OCI-LY7 (cell line): ENCODE measurements around the gene LEPR. TPM values are rescaled to one million over a fixed set of nuclear protein-coding genes. Genes with fewer than 3 reads are reported as not detected.

Experiments
- BruUV-seq: library from RNA; stranded (reverse); fragments of 400-500 nt; replicated peaks from 2 replicates; lab custom pipeline; 2021; lab: Mats Ljungman, UMichigan
- CTCF ChIA-PET: fragments of 300-600 bp; sonication (Branson Sonifier 250); formaldehyde crosslinking; loops from one replicate; lab custom pipeline; 2022; ENCODE audit warnings: antibody characterized with exemption; ENCODE audit not compliant: unreplicated experiment; lab: Charles Lee
- POLR2A ChIA-PET: fragments of 300-600 bp; sonication (Branson Sonifier 250); formaldehyde crosslinking; loops from one replicate; lab custom pipeline; 2022; ENCODE audit warnings: antibody characterized with exemption; lab: Charles Lee
- DNase-seq: peaks from one replicate; pipeline ENCODE4 v3.0.0-alpha.2; 2015; ENCODE audit warnings: low spot score
- H2AFZ ChIP-seq: fragments of 200-600 bp; sonication (generic), shearing (Covaris generic); 2 replicates; pipeline ENCODE4 v1.6.1; 2014; ENCODE audit warnings: mild to moderate bottlenecking, antibody characterized with exemption, low read length, moderate library complexity
- H3K27ac ChIP-seq: fragments of 200-600 bp; sonication (generic); 2 replicates; pipeline ENCODE4 v1.5.1; 2014; ENCODE audit warnings: mixed run types, low read depth, mild to moderate bottlenecking, moderate library complexity, low read length, inconsistent platforms; ENCODE audit not compliant: poor library complexity, severe bottlenecking
- H3K36me3 ChIP-seq: fragments of 200-600 bp; sonication (generic); 2 replicates; pipeline ENCODE4 v1.6.1; 2014; ENCODE audit warnings: mild to moderate bottlenecking, antibody characterized with exemption, low read length, moderate library complexity, mixed read lengths; ENCODE audit not compliant: insufficient read depth
- H3K4me1 ChIP-seq: fragments of 200-600 bp; sonication (generic); 2 replicates; pipeline ENCODE4 v1.5.1; 2014; ENCODE audit warnings: mild to moderate bottlenecking, low read length; ENCODE audit not compliant: insufficient read depth, poor library complexity, severe bottlenecking
- H3K4me2 ChIP-seq: fragments of 200-600 bp; sonication (generic); 2 replicates; pipeline ENCODE4 v1.6.1; 2014; ENCODE audit warnings: mild to moderate bottlenecking, low read length
- H3K4me3 ChIP-seq: fragments of 200-600 bp; sonication (generic); 2 replicates; pipeline ENCODE4 v1.5.1; 2014; ENCODE audit warnings: mild to moderate bottlenecking, low read depth, low read length; ENCODE audit not compliant: poor library complexity, severe bottlenecking
- H3K79me2 ChIP-seq: fragments of 200-600 bp; sonication (generic); 2 replicates; pipeline ENCODE4 v1.6.1; 2016; ENCODE audit warnings: low read depth, mild to moderate bottlenecking, low read length, moderate library complexity, mixed read lengths; ENCODE audit not compliant: insufficient read depth
- H3K9me2 ChIP-seq: fragments of 200-600 bp; sonication (generic); 2 replicates; pipeline ENCODE4 v1.6.1; 2016; ENCODE audit warnings: mild to moderate bottlenecking, low read length, mixed read lengths; ENCODE audit not compliant: insufficient read depth
- H3K9me3 ChIP-seq: fragments of 200-600 bp; sonication (generic); 2 replicates; pipeline ENCODE4 v1.6.1; 2014; ENCODE audit warnings: mild to moderate bottlenecking, mixed run types, low read length, mixed read lengths
- H4K20me1 ChIP-seq: fragments of 200-600 bp; sonication (generic); 2 replicates; pipeline ENCODE4 v1.6.1; 2014; ENCODE audit warnings: mild to moderate bottlenecking, antibody characterized with exemption, low read length, moderate library complexity, mixed read lengths; ENCODE audit not compliant: insufficient read depth
- EZH2phosphoT487 ChIP-seq: fragments of 200-600 bp; sonication (generic); IDR thresholded peaks from 2 replicates; pipeline ENCODE4 v1.6.1; 2018; ENCODE audit warnings: low read depth, borderline replicate concordance, mild to moderate bottlenecking, mixed run types, antibody characterized with exemption, low read length, moderate library complexity, mixed read lengths
- intact Hi-C: fragments of 100-400 bp; cut with micrococcal nuclease; formaldehyde crosslinking; loops from one replicate; pipeline ENCODE4 v1.10.0; 2022; ENCODE audit not compliant: unreplicated experiment
- total RNA-seq, 2 experiments: library from RNA; depleted of rRNA in 1 of 2; stranded (reverse); fragments of >200 nt in 1 of 2; shearing (Covaris generic) in 1 of 2; gene quantifications; 2 replicates each; pipeline ENCODE4 v1.2.3, GENCODE V29; 2014 to 2022
- TF ChIP-seq, protein P1 (sequence below): fragments of 200-600 bp; sonication (generic); conservative IDR thresholded peaks from 2 replicates; pipeline ENCODE4 v1.5.1; 2014; ENCODE audit warnings: mild to moderate bottlenecking, antibody characterized with exemption, low read length, moderate library complexity, mixed read lengths

Gene LEPR
- total RNA-seq, 2 experiments from 2014 or later: 0.63 to 0.68 TPM

GRCh38 chr1:65456481-65456880, 36.0 kb downstream of the LEPR start:
- H3K9me2 ChIP-seq: no peaks in the 10 kb centered on the region
- no peaks in the 10 kb centered on the region for H3K4me1 ChIP-seq
- H3K79me2 ChIP-seq: no peaks in the 10 kb centered on the region
- no TSS peak for BruUV-seq
- no peaks in the 10 kb centered on the region for H3K9me3 ChIP-seq
- no peaks in the 10 kb centered on the region for H4K20me1 ChIP-seq
- TF ChIP-seq, protein P1, sequence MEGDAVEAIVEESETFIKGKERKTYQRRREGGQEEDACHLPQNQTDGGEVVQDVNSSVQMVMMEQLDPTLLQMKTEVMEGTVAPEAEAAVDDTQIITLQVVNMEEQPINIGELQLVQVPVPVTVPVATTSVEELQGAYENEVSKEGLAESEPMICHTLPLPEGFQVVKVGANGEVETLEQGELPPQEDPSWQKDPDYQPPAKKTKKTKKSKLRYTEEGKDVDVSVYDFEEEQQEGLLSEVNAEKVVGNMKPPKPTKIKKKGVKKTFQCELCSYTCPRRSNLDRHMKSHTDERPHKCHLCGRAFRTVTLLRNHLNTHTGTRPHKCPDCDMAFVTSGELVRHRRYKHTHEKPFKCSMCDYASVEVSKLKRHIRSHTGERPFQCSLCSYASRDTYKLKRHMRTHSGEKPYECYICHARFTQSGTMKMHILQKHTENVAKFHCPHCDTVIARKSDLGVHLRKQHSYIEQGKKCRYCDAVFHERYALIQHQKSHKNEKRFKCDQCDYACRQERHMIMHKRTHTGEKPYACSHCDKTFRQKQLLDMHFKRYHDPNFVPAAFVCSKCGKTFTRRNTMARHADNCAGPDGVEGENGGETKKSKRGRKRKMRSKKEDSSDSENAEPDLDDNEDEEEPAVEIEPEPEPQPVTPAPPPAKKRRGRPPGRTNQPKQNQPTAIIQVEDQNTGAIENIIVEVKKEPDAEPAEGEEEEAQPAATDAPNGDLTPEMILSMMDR: no peak
- TF ChIP-seq EZH2phosphoT487: no peak
- ChIA-PET POLR2A (no interaction called here), CTCF (no interaction called here)
- no peak overlapping the region for H2AFZ ChIP-seq
- H3K4me3 ChIP-seq: no peak overlapping the region
- no peak for DNase-seq
- H3K36me3 ChIP-seq: no peaks in the 10 kb centered on the region
- intact Hi-C loops: no loop called here
- no peak overlapping the region for H3K4me2 ChIP-seq
- H3K27ac ChIP-seq: no peak overlapping the region

- ChIA-PET CTCF (no interaction called here), POLR2A (interaction anchor here (0.5 to 2.4 kb wide), 3 partner anchors 16 to 356 kb away, joined by 3 to 7 read pairs (median 4); no protein-coding TSS in a partner anchor)
- Histone ChIP-seq H3K9me3 (no peaks in the 10 kb centered on the region), H4K20me1 (no peaks in the 10 kb centered on the region), H3K9me2 (no peaks in the 10 kb centered on the region), H3K4me2 (no peak overlapping the region), H3K79me2 (no peaks in the 10 kb centered on the region), H3K36me3 (no peaks in the 10 kb centered on the region), H3K27ac (no peak overlapping the region), H3K4me1 (no peaks in the 10 kb centered on the region), H2AFZ (no peak overlapping the region), H3K4me3 (no peak overlapping the region)
- no TSS peak for BruUV-seq
- intact Hi-C loops: loop anchor here (2.0 kb wide), 1 partner anchor 221 kb away; no protein-coding TSS in a partner anchor
- no peak for TF ChIP-seq EZH2phosphoT487
- TF ChIP-seq, protein P1: no peak
- DNase-seq: no peak
Measured at GRCh38 chr1:65457868-65458267, 37.4 kb downstream of the LEPR start.

DNA sequence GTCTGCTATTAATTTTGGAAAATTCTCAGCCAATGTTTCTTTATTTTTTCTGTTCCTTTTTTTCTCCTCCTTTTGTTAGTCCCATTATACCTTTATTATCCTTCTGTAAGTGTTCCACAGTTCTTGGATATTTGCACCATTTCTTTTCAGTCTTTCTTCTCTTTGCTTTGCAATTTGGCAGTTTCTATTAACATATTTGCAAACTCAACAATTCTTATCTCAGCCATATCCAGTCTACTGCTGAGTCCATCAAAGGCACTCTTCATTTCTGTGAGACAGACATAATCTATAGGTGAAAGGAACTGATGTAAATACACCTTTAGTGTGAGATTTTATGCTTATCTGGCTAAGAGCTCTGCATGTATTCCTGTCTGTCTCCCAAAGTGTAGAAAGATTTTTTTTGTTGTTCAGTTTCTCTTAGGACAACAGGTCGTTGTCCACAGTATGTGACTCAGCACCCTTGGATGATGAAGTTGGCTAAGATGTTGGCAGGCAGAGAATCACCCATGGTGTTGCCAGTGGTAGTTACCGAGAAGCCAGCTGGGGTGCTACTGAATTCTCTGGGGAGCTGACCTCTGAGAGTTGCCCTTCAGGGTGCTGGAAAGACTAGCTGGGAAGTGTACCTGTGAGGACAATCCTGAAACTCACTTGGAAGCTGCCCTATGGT, 38.4 kb downstream of the LEPR start:
- Histone ChIP-seq H3K9me3 (no peaks in the 10 kb centered on the region), H2AFZ (peak overlapping the region; percentile 20; the same call in 1 of the 2 replicates), H3K4me3 (no peak overlapping the region), H3K4me1 (no peaks in the 10 kb centered on the region), H4K20me1 (no peaks in the 10 kb centered on the region), H3K79me2 (no peaks in the 10 kb centered on the region), H3K27ac (no peak overlapping the region), H3K9me2 (no peaks in the 10 kb centered on the region), H3K4me2 (no peak overlapping the region), H3K36me3 (no peaks in the 10 kb centered on the region)
- no peak for TF ChIP-seq EZH2phosphoT487
- TF ChIP-seq, protein P1: no peak
- BruUV-seq: no TSS peak
- intact Hi-C loops: loop anchor here (2.0 kb wide), 1 partner anchor 222 kb away; no protein-coding TSS in a partner anchor
- POLR2A ChIA-PET: interaction anchor here (0.7 to 2.4 kb wide), 4 partner anchors 10 to 225 kb away, joined by 3 to 7 read pairs (median 5); no protein-coding TSS in a partner anchor
- DNase-seq: no peak
- CTCF ChIA-PET: interaction anchor here (0.6 to 1.9 kb wide), 3 partner anchors 222 to 228 kb away, joined by 3 to 6 read pairs (median 3); no protein-coding TSS in a partner anchor
